Kidney epithelial cell (primary cell): ENCODE data around the gene PRKACA. TPM values are rescaled to one million over a fixed set of nuclear protein-coding genes. Genes with fewer than 3 reads are reported as not detected.

ENCODE experiments used
- DNase-seq: peaks from one replicate; pipeline ENCODE4 v3.0.0-alpha.2; 2010; ENCODE audit warnings: low read depth
- H3K27me3 ChIP-seq: 2 replicates; pipeline ENCODE4 v1.6.0; 2011; ENCODE audit warnings: low read length; ENCODE audit not compliant: control insufficient read depth, insufficient read depth
- H3K36me3 ChIP-seq: 2 replicates; pipeline ENCODE4 v1.5.1; 2011; ENCODE audit warnings: low read length; ENCODE audit not compliant: control insufficient read depth, insufficient read depth
- H3K4me3 ChIP-seq: 2 replicates; pipeline ENCODE4 v1.5.1; 2011; ENCODE audit warnings: low read depth, mild to moderate bottlenecking, control low read depth, low read length
- total RNA-seq: library from RNA; depleted of rRNA; stranded (reverse); fragments of >200 nt; gene quantifications from 2 replicates; pipeline ENCODE4 v1.2.3, GENCODE V29; 2015
- TF ChIP-seq, protein P1 (sequence below): IDR thresholded peaks from 2 replicates; pipeline ENCODE4 v1.5.1; 2011; ENCODE audit warnings: mild to moderate bottlenecking, moderate library complexity, low read length, control low read depth, inconsistent platforms; ENCODE audit not compliant: insufficient read depth, poor library complexity, severe bottlenecking

Gene PRKACA
- total RNA-seq, 1 donor from 2014 or later: 44.5 TPM

DNA sequence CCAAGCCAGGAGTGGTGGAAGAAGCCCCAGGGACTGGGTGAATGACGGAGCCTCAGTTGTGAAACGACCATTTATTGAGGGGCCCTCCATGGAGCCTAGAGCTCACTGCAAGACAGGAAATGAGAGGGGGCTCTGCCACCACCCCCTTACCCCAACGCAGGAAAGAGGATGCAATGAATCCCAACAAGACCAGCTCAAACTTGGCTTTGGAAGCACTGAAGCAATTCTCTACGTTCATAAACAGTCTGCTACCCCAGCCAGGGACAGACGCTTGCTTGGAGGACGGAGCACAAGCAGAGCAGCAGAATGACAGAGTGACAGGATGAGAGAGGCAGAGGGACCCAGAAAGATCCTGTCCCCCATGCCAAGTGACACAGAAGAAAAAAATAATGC is 1.0 kb downstream of the PRKACA start:
- no peaks in the 10 kb centered on the region for H3K27me3 ChIP-seq
- peaks cover under 1% of the 10 kb centered on the region for H3K36me3 ChIP-seq
- DNase-seq: no peak

DNA sequence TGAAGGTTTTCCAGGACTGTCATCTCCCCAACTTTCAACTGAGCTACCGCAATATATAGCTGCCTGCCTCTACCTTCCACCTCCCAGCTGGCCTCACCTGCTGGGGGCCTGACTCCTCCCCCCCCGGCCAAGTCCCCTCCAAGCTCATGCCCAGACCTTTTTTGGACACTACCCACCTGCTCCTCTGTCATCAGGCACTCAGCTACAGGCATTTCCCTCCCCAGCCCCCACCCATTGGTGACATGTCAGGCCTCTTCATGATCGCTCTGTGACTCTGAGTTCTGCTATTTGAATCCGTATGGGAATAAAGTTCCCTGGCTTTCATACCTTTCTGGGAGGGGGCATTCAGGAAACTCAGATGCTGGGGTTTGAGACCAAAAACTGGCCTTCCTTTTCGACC is 1.8 kb downstream of the PRKACA start:
- no peak overlapping the region for H3K4me3 ChIP-seq
- TF ChIP-seq, protein P1, sequence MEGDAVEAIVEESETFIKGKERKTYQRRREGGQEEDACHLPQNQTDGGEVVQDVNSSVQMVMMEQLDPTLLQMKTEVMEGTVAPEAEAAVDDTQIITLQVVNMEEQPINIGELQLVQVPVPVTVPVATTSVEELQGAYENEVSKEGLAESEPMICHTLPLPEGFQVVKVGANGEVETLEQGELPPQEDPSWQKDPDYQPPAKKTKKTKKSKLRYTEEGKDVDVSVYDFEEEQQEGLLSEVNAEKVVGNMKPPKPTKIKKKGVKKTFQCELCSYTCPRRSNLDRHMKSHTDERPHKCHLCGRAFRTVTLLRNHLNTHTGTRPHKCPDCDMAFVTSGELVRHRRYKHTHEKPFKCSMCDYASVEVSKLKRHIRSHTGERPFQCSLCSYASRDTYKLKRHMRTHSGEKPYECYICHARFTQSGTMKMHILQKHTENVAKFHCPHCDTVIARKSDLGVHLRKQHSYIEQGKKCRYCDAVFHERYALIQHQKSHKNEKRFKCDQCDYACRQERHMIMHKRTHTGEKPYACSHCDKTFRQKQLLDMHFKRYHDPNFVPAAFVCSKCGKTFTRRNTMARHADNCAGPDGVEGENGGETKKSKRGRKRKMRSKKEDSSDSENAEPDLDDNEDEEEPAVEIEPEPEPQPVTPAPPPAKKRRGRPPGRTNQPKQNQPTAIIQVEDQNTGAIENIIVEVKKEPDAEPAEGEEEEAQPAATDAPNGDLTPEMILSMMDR: no peak
- H3K36me3 ChIP-seq: no peaks in the 10 kb centered on the region
- DNase-seq: no peak
- no peaks in the 10 kb centered on the region for H3K27me3 ChIP-seq

More for the DNA sequence above, 1.0 kb downstream of the PRKACA start:
- TF ChIP-seq, protein P1: no peak
- H3K4me3 ChIP-seq: peak overlapping the region; percentile 82

DNA sequence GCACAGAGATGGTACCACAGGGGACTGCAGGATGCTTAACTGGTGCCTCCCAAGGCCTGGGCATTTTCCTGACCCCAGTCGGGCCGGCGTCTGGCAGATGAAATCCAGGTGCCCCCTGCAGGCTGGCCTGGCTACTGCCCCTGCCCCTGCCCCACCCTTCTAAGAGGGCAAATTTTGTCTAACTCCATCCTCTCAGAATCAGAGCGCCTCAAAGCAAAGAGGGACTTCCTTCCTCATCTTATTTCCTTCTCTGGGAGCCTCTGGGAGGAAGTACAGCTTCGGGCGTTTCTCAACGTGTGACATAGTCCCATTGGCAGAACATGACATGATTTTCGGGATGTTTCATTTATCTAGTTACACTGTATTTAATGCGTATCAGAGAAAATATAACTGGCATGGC is 2.7 kb downstream of the PRKACA start:
- H3K27me3 ChIP-seq: no peaks in the 10 kb centered on the region
- TF ChIP-seq, protein P1: peak; percentile 54
- DNase-seq: no peak

DNA sequence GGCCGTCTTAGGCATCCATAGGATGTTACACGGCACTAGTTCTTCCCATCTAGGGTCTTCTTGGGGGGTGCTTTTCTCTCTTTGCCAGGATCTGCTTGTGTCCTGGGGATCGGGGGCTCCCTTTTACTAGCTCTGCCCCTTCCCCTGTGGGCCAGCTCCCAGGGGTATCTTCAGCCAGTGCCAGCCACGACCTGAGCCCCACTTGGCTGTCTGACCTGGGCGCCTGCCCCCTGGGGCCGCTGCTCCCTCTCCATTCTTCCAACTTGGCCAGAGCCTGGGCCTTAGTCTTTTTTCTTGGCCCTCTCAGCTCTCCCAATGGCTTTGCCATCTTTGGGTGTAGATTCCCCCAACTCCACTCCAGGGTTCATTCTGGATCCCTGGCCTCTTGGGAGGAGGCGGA is 3.1 kb downstream of the PRKACA start:
- H3K4me3 ChIP-seq: no peak overlapping the region
- H3K36me3 ChIP-seq: no peaks in the 10 kb centered on the region
- no peaks in the 10 kb centered on the region for H3K27me3 ChIP-seq
- TF ChIP-seq, protein P1: no peak
- no peak for DNase-seq

More for the DNA sequence above, 2.7 kb downstream of the PRKACA start:
- Histone ChIP-seq H3K36me3 (no peaks in the 10 kb centered on the region), H3K4me3 (no peak overlapping the region)

DNA sequence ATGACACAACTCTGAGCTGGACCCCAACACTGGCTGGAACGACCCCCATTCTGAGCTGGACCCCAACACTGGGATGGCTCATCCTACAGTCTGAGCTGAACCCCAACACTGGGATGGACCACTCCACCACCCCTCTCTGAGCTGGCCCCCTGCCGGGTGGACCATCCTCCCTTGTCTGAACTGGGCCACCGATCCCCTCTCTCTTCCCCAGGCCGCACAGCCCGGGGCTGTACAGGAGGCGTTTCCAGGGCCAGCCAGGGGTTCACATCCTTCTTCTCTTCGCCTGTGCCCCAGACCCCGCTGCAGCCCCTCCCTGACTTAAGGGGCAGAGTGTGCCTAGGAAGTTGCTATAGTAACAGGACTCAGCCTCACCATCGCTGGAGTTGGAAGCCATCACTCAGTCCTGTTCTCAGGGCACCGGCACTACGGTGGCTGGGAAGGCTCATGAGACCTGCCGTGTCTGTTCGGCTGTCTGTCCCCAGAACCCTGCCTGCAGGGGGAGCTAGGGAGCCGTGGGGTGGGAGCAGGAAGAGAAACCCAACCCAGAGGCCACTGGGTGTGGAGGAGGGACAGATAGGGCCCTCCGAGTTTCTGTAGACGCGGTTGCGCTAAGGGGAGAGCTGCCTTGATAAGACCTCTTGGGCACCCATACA is 3.7 kb downstream of the PRKACA start:
- DNase-seq: no peak
- H3K4me3 ChIP-seq: no peak overlapping the region
- no peaks in the 10 kb centered on the region for H3K27me3 ChIP-seq
- no peaks in the 10 kb centered on the region for H3K36me3 ChIP-seq
- TF ChIP-seq, protein P1: peak; percentile 30

DNA sequence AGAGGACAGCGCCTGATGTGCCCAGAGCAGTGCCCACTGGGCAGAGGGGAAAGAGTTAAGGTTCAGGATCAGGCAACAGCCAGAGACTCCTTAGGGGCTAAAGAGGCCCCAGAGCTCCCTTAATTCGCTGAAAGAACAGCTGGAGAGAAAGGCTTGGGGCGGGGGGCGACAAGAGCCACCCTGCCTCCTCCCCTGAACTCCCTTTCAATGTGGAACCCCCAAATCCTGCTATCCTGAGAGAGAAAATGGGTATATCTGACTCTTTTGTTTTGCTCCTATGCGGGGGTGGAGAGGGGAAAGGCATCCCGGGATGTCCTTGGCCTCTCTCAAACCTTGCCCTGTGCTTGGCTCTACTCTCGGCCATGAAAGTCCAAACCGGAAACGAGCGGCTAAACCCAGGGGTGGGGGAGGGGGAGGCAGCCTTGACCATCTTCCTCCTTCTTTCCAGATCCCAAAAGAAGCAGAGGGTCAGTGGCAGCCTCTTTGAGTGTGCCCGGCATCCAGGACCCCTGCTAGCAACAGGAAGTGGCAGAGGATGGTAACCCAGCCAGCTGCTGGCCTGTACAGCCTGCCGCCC is 4.7 kb downstream of the PRKACA start:
- no peaks in the 10 kb centered on the region for H3K27me3 ChIP-seq
- no peak overlapping the region for H3K4me3 ChIP-seq
- TF ChIP-seq, protein P1: no peak
- no peaks in the 10 kb centered on the region for H3K36me3 ChIP-seq
- no peak for DNase-seq
